Amniotic epithelial cell (primary cell): ENCODE data around the gene CCNQ.
A peak's percentile ranks its signal among the peaks of the same experiment; 100 is the strongest.

Experiments
- DNase-seq: peaks from one replicate; pipeline ENCODE4 v3.0.0-alpha.2; 2010; ENCODE audit warnings: low read depth

CCNQ gene

GRCh38 chrX:153598541-153599191 lies at the start of gene CCNQ:
TSS of gene CCNQ (minus strand) at chrX:153599139. CDS start at chrX:153599073, 66 bp downstream.
- peak; percentile 17 for DNase-seq

- no peak for DNase-seq
These were observed 48.8 kb upstream of the CCNQ start for GRCh38 chrX:153647461-153648357.

DNA sequence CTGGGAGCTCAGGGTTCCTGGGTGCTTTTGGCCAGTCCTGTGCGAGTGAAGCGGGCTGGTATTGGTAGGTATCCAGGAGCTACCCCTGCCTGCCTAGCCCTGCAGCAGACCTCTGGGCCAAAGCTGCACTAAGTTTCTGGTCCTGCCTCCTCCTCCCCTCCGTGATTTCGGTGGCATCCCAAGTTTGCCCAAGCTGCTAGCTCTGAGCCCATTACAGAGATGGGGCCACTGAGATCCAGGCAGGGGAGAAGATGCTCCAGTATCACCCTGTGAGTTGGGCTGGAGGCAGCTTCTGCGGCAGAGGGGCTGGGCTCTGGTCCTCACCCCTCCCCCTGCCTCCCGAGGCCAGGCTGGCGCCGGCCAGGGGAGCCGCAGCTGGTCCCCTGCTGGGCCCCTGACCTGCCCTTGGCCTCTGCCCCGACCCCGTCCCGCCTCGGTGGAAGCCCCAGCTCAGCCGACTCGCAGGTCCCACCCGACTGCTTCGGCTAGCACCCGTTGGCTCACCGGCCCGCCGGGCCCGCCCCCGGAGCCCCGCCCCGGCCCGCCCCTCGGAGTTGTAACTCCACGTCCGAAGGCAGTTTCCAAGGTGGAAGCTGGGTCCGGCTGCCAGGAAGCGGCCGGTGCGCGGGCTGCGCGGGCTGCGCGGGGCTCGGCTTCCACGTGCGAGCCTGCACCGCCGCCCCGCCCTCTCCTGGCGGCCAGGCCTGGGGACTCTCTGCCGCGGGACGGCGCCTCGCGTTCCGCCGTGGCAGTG lies 47.9 kb upstream of the CCNQ start, which contains the start of gene DUSP9:
TSS of gene DUSP9 (plus strand) at position 584 of the 754 bp plus-strand sequence. CDS start 751 bp downstream, outside the sequence.
- DNase-seq, result peak; percentile 26

GRCh38 chrX:153645921-153646488 lies 47.1 kb upstream of the CCNQ start:
- DNase-seq, result no peak

DNA sequence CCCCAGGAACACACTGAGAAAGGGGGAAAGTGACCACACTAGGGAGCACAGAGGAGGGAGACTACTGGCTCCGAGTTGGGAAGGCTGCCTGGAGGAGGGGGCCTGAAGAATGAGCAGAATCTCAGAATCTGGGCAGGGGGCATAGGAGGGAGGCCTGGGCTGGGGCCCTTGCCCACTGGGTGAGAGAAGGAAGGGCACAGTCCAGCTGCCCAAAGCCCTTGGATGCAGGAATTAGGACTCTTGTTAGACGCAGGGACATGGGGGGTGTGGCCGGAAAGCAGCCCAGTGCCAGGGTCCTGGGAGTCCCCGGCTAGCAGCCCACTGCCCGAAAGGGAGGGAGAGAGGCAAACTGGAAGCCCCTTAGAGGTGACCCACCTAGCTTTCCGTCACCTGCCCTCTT lies 46.2 kb upstream of the CCNQ start:
- DNase-seq, result no peak

GRCh38 chrX:153644356-153645125 lies 45.6 kb upstream of the CCNQ start:
- DNase-seq, result no peak

GRCh38 chrX:153643431-153644351 lies 44.8 kb upstream of the CCNQ start:
- DNase-seq, result no peak

- no peak for DNase-seq
These were observed 43.9 kb upstream of the CCNQ start for GRCh38 chrX:153642655-153643430.

GRCh38 chrX:153642051-153642654 lies 43.2 kb upstream of the CCNQ start:
- DNase-seq, result no peak

DNA sequence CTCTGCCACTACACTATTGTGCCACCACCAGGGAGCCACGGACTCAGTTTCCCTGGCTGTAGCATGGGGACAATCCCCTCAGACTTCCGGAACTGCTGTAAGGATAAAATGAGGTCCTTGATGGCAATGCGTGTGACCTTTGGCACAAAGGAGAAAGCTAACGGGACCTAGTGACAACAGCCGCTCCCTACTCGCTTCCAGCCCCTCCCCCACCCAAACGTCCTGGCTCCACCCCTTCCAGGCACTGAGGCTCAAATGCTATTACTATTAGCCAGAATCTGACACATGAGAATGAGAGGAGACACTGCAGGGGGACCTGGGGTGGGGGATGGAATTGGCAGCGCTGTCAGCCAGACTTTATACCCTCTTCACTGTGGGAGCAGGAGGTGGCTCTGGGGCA lies 42.7 kb upstream of the CCNQ start:
- DNase-seq, result no peak

GRCh38 chrX:153640736-153641575 lies 42.0 kb upstream of the CCNQ start:
- no peak for DNase-seq

GRCh38 chrX:153640045-153640686 lies 41.2 kb upstream of the CCNQ start:
- DNase-seq, result no peak

GRCh38 chrX:153639177-153640044 lies 40.5 kb upstream of the CCNQ start:
- DNase-seq, result no peak

- DNase-seq, result no peak
These were observed 39.7 kb upstream of the CCNQ start for GRCh38 chrX:153638436-153639176.

GRCh38 chrX:153638041-153638371 lies 39.1 kb upstream of the CCNQ start:
- no peak for DNase-seq
